ENCODE data around the gene PARVG.

The PARVG gene

GRCh38 chr22:44182588-44183286 lies 2.0 kb downstream of the PARVG start:
- H3K27me3 ChIP-seq (ENCODE audit: control insufficient read depth, low read length) = peaks cover 39% of the 10 kb centered on the region
- peaks cover 32% of the 10 kb centered on the region for H3K4me1 ChIP-seq (ENCODE audit: control insufficient read depth, low read length)
- H3K4me3 ChIP-seq (ENCODE audit: low read length) = peak overlapping the region; percentile 64

GRCh38 chr22:44183287-44183588 lies 2.5 kb downstream of the PARVG start:
- peak overlapping the region; percentile 50 for H3K4me2 ChIP-seq (ENCODE audit: low read length)

More at GRCh38 chr22:44182588-44183286, 2.0 kb downstream of the PARVG start:
- H3K36me3 ChIP-seq (ENCODE audit: control insufficient read depth, low read length) = no peaks in the 10 kb centered on the region
- H3K9me3 ChIP-seq (ENCODE audit: control insufficient read depth, insufficient read depth, low read length) = no peaks in the 10 kb centered on the region
- H3K27ac ChIP-seq (ENCODE audit: low read depth, low read length) = peak overlapping the region; percentile 33; the same call in 1 of the 2 replicates
- H4K20me1 ChIP-seq (ENCODE audit: control insufficient read depth, insufficient read depth, low read depth, low read length) = no peaks in the 10 kb centered on the region
- H3K79me2 ChIP-seq (ENCODE audit: control insufficient read depth, low read length) = no peaks in the 10 kb centered on the region
- no peak for TF ChIP-seq CTCF (IDR thresholded peaks at IDR 0.05; ENCODE audit: low read depth, low read length, poor library complexity, severe bottlenecking)
- TF ChIP-seq EZH2phosphoT487 (IDR thresholded peaks at IDR 0.05; ENCODE audit: borderline replicate concordance, low read length) = no peak
- H3F3A ChIP-seq (ENCODE audit: control insufficient read depth, insufficient read depth) = no peaks in the 10 kb centered on the region
- H3K9me2 ChIP-seq (replicated peaks; ENCODE audit: control insufficient read depth, low read length) = no peaks in the 10 kb centered on the region
- peak overlapping the region; percentile 50 for H3K4me2 ChIP-seq (ENCODE audit: low read length)

GRCh38 chr22:44184006-44184405 lies 3.3 kb downstream of the PARVG start:
- Histone ChIP-seq H3K27me3 (ENCODE audit: control insufficient read depth, low read length) (peaks cover 39% of the 10 kb centered on the region), H3K4me1 (ENCODE audit: control insufficient read depth, low read length) (peaks cover 41% of the 10 kb centered on the region), H3K9me3 (ENCODE audit: control insufficient read depth, insufficient read depth, low read length) (no peaks in the 10 kb centered on the region), H3F3A (ENCODE audit: control insufficient read depth, insufficient read depth) (no peaks in the 10 kb centered on the region), H3K4me3 (ENCODE audit: low read length) (no peak overlapping the region), H3K36me3 (ENCODE audit: control insufficient read depth, low read length) (no peaks in the 10 kb centered on the region), H3K27ac (ENCODE audit: low read depth, low read length) (no peak overlapping the region), H3K4me2 (ENCODE audit: low read length) (no peak overlapping the region), H4K20me1 (ENCODE audit: control insufficient read depth, insufficient read depth, low read depth, low read length) (no peaks in the 10 kb centered on the region), H3K9me2 (replicated peaks; ENCODE audit: control insufficient read depth, low read length) (no peaks in the 10 kb centered on the region), H3K79me2 (ENCODE audit: control insufficient read depth, low read length) (no peaks in the 10 kb centered on the region)
- TF ChIP-seq CTCF (IDR thresholded peaks at IDR 0.05; ENCODE audit: low read depth, low read length, poor library complexity, severe bottlenecking) (no peak), EZH2phosphoT487 (IDR thresholded peaks at IDR 0.05; ENCODE audit: borderline replicate concordance, low read length) (no peak)

More at GRCh38 chr22:44183287-44183588, 2.5 kb downstream of the PARVG start:
- Histone ChIP-seq H4K20me1 (ENCODE audit: control insufficient read depth, insufficient read depth, low read depth, low read length) (no peaks in the 10 kb centered on the region), H3K27ac (ENCODE audit: low read depth, low read length) (no peak overlapping the region), H3K4me3 (ENCODE audit: low read length) (peak overlapping the region; percentile 64), H3K79me2 (ENCODE audit: control insufficient read depth, low read length) (no peaks in the 10 kb centered on the region), H3K9me2 (replicated peaks; ENCODE audit: control insufficient read depth, low read length) (no peaks in the 10 kb centered on the region), H3F3A (ENCODE audit: control insufficient read depth, insufficient read depth) (no peaks in the 10 kb centered on the region), H3K4me1 (ENCODE audit: control insufficient read depth, low read length) (peaks cover 33% of the 10 kb centered on the region), H3K9me3 (ENCODE audit: control insufficient read depth, insufficient read depth, low read length) (no peaks in the 10 kb centered on the region), H3K36me3 (ENCODE audit: control insufficient read depth, low read length) (no peaks in the 10 kb centered on the region), H3K27me3 (ENCODE audit: control insufficient read depth, low read length) (peaks cover 39% of the 10 kb centered on the region)
- no peak for TF ChIP-seq CTCF (IDR thresholded peaks at IDR 0.05; ENCODE audit: low read depth, low read length, poor library complexity, severe bottlenecking)
- no peak for TF ChIP-seq EZH2phosphoT487 (IDR thresholded peaks at IDR 0.05; ENCODE audit: borderline replicate concordance, low read length)
